ENCODE data around the gene TMEM74B. TPM values are rescaled to one million over a fixed set of nuclear protein-coding genes. Genes with fewer than 3 reads are reported as not detected.

The TMEM74B gene
- 1 to 10 TPM; 1.4 to 2.0 TPM for total RNA-seq

DNA sequence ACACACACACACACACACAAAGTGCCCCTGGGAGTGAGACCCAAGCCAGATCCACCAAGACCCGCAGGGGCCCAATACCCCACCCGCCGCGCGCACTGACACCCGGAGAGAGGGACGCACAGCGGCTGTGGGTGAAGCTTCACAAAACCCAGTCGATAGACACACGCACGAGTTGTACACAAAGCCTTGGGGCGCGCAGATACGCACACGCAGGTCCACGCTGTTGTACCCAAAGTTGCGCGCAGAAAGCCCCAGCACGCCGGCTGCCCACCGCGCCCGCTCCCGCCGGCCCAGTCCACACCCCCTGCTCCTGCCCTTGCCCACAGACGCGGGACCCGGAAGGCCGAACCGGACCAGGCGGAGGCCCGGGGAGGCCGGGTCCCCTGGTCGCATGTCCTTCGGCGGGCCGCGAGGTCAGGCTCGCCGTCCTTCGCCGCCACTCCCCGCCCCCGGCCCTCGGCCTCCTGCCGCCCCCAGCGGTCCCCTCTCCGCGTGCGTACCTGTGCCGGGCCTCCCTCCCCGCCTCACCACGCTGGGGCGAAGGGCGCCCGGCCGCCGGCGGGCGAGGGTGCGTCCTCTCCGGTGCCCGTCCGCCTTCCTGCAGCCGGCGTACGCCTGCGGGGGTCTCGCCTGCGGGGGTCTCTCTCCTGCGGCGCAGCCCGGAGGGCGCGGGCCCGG, at the start of gene TMEM74B:
TMEM74B (minus strand) TSS at position 344 of the 678 bp plus-strand sequence. CDS start 1,180 bp downstream, outside the sequence.
- H3K9me3 ChIP-seq = no peaks in the 10 kb centered on the region
- TF ChIP-seq, protein P1, sequence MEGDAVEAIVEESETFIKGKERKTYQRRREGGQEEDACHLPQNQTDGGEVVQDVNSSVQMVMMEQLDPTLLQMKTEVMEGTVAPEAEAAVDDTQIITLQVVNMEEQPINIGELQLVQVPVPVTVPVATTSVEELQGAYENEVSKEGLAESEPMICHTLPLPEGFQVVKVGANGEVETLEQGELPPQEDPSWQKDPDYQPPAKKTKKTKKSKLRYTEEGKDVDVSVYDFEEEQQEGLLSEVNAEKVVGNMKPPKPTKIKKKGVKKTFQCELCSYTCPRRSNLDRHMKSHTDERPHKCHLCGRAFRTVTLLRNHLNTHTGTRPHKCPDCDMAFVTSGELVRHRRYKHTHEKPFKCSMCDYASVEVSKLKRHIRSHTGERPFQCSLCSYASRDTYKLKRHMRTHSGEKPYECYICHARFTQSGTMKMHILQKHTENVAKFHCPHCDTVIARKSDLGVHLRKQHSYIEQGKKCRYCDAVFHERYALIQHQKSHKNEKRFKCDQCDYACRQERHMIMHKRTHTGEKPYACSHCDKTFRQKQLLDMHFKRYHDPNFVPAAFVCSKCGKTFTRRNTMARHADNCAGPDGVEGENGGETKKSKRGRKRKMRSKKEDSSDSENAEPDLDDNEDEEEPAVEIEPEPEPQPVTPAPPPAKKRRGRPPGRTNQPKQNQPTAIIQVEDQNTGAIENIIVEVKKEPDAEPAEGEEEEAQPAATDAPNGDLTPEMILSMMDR (IDR thresholded peaks at IDR 0.05) = no peak
- H3K36me3 ChIP-seq = no peaks in the 10 kb centered on the region
- DNase-seq = no peak
- intact Hi-C loops (cut with DNase I) = loop anchor here (10.0 kb wide), 1 partner anchor 60 kb away; no protein-coding TSS in a partner anchor
- no peaks in the 10 kb centered on the region for H3K4me1 ChIP-seq
- no peak within 1 kb of the TSS for H3K27ac ChIP-seq
- H3K9ac ChIP-seq (ENCODE audit: low read depth in 2 of 2, low read length in 2 of 2) = no peak within 1 kb of the TSS
- H3K27me3 ChIP-seq = peaks cover 14% of the 10 kb centered on the region
- H3K4me3 ChIP-seq = peak within 1 kb of the TSS; percentile 50

DNA sequence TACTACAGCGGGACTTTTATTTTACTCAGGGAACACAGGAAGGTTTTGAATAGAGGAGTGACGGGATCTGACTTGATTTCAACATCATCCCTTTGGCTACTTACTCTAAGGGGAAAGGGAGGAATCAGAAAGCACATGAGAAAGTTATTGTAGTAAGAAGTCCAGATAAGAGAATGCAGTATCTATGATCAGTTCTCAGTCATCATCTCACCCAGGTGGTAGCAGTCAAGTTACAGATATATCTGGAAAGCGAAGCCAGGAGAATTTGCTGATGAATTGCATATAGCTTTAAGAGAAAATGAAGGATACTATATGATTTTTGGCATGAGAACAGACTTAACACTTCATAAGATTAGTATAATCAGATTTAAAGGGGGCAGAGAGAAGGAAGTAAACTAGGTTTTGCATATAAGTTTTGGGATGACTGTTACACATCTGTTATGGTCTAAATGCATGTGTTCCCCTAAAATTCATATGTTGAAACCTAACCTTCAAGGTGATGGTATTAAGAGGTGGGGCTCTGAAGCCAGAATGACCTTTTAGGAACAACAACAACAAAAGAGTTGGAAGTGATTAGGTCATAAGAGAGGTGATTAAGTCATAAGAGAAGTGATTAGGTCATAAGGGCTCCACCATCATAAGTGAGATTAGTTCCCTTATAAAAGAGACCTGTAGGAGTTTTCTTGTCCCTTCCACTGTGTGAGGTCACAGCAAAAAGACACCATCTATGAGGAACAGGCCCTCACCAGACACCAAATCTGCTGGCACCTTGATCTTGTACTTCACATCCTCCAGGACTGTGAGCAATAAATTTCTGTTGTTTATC, 47.7 kb upstream of the TMEM74B start:
- no peak overlapping the region for H3K4me3 ChIP-seq
- H3K27me3 ChIP-seq = peaks cover 16% of the 10 kb centered on the region
- TF ChIP-seq, protein P1 (IDR thresholded peaks at IDR 0.05) = no peak
- no peak overlapping the region for H3K27ac ChIP-seq
- intact Hi-C loops (cut with DNase I) = no loop called here
- H3K36me3 ChIP-seq = no peaks in the 10 kb centered on the region
- no peak overlapping the region for H3K9ac ChIP-seq (ENCODE audit: low read depth in 2 of 2, low read length in 2 of 2)
- DNase-seq = no peak
- H3K4me1 ChIP-seq = no peaks in the 10 kb centered on the region
- no peaks in the 10 kb centered on the region for H3K9me3 ChIP-seq

DNA sequence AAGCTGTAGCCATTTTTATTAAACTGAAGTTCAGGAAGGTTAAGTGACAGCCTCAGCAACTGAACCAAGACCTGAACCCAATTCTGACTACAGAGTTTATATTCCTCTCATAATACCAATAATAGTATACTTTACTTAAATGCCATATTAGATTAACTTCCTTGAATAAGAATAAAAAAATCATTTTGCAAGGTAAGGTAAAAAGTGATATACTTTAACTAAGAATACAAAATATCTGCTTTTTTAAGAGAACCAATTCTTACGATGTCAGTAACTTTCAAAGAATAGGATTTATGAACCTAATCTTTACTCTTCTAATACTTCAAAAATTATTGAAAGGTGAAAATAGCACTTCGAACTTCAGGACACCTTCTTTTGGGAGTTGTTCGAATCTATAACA, 44.8 kb upstream of the TMEM74B start:
- intact Hi-C loops (cut with DNase I) = no loop called here
- no peak overlapping the region for H3K9ac ChIP-seq (ENCODE audit: low read depth in 2 of 2, low read length in 2 of 2)
- no peak overlapping the region for H3K27ac ChIP-seq
- peaks cover 24% of the 10 kb centered on the region for H3K27me3 ChIP-seq
- no peaks in the 10 kb centered on the region for H3K4me1 ChIP-seq
- no peak for DNase-seq
- no peaks in the 10 kb centered on the region for H3K36me3 ChIP-seq
- H3K4me3 ChIP-seq = no peak overlapping the region
- TF ChIP-seq, protein P1 (IDR thresholded peaks at IDR 0.05) = no peak
- H3K9me3 ChIP-seq = no peaks in the 10 kb centered on the region

GRCh38 chr20:1225783-1226654, 41.2 kb upstream of the TMEM74B start, which contains the start of gene RAD21L1:
RAD21L1 (plus strand) TSS chr20:1226044; CDS start chr20:1228454, 2,410 bp downstream.
- H3K9me3 ChIP-seq = no peaks in the 10 kb centered on the region
- no peaks in the 10 kb centered on the region for H3K36me3 ChIP-seq
- TF ChIP-seq, protein P1 (IDR thresholded peaks at IDR 0.05) = no peak
- peak; percentile 92 for DNase-seq
- no peaks in the 10 kb centered on the region for H3K4me1 ChIP-seq
- peaks cover 20% of the 10 kb centered on the region for H3K27me3 ChIP-seq
- peak within 1 kb of the TSS; percentile 76 for H3K4me3 ChIP-seq
- intact Hi-C loops (cut with DNase I) = no loop called here
- peak within 1 kb of the TSS in 1 of 2 donors; percentile 72 for H3K9ac ChIP-seq (ENCODE audit: low read depth in 2 of 2, low read length in 2 of 2)
- no peak within 1 kb of the TSS for H3K27ac ChIP-seq

- DNase-seq = no peak
- Histone ChIP-seq H3K9me3 (no peaks in the 10 kb centered on the region), H3K27me3 (peaks cover 20% of the 10 kb centered on the region), H3K9ac (ENCODE audit: low read depth in 2 of 2, low read length in 2 of 2) (peak overlapping the region in 1 of 2 donors; percentile 43), H3K4me1 (no peaks in the 10 kb centered on the region), H3K27ac (no peak overlapping the region), H3K4me3 (peak overlapping the region; percentile 25), H3K36me3 (no peaks in the 10 kb centered on the region)
- intact Hi-C loops (cut with DNase I) = no loop called here
- TF ChIP-seq, protein P1 (IDR thresholded peaks at IDR 0.05) = no peak
These were observed 40.5 kb upstream of the TMEM74B start for GRCh38 chr20:1225263-1225782.
